ENCODE measurements around the gene MFSD12.

MFSD12 gene

GRCh38 chr19:3506384-3507340 is 50.7 kb downstream of the MFSD12 start:
- no peak for DNase-seq (ENCODE audit: low read depth)

DNA sequence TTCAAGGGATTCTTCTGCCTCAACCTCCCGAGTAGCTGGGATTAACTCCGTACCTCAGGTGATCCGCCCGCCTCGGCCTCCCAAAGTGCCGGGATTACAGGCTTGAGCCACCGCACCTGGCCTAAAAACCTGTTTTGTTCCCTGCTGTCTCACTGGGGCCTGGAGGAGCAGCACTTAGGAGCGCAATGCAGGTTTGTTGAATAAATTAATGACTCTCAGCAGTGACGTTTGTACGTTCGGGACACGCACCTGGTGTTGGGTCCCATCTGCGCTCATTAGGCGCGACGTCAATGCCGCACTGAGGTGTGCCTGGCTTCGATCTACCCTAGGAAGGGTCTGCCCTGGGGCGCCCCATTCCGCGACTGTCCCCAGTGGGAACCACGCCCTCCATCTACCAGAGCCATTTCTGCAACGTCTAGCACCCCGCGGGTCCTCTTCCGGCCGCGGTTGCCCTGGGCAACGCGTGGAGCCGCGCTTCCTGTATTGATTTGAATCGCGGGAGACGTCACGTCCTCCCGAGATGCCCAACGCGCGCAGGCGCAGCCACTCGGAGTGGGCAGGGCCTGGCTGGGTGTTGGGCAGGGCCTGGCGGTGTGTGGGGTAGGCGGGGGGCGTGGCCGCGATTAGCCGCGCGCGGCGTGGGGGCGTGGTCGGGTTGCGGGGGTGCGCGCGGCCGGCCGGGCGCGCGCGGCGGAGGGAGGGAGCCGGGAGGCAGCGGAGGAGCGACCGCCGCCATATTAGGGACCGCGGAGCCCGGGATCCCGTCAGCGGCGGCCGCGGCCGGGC is 51.6 kb downstream of the MFSD12 start, which contains the start of gene FZR1:
Gene FZR1, plus strand, starts transcription at position 714 of the 786 bp plus-strand sequence. CDS start 16,679 bp downstream, outside the sequence.
- peak; percentile 97 for DNase-seq (ENCODE audit: low read depth)

- no peak for DNase-seq (ENCODE audit: low read depth)
These were observed 52.7 kb downstream of the MFSD12 start for GRCh38 chr19:3504735-3505134.

DNA sequence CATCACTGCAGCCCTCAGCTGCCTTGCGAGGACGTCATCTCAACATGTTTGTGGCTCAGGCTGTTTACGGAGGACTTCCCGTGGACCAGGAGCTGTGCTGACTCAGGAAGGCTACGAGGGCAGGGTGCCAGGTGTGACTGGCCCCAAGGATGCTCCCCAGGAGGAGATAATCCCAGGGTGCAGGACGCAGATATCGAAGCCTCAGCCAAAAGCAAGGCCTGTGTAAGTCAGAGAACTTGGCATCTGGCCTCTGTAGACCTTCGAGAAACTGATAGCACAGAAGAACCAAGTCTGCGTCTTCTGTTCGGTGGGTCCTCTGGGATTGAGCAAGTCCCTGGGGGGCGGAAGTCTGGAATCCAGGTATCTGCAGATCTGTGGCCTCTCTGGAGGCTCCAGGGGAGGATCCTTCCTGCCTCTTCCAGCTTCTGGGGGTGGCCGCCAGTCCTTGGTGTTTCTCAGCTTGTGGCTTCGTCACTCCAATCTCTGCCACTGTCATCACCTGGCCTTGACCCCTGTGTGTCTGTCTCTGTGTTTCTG is 54.3 kb downstream of the MFSD12 start:
- no peak for DNase-seq (ENCODE audit: low read depth)

DNA sequence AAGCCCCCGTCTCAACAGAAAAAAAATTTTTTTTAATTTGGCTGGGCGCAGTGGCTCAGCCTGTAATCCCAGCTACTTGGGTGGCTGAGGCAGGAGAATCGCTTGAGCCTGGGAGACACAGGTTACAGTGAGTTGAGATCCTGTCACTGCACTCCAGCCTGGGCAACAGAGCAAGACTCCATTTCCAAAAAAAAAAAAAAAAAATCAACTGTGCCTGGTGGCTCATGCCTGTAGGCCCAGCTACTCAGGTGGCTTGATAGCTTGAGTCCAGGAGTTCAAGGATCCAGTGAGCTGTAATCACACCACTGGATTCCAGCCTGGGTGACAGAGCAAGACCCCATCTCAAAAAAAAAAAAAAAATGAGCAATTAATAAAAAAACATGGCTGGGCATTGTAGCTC is 55.6 kb downstream of the MFSD12 start:
- DNase-seq (ENCODE audit: low read depth): no peak

DNA sequence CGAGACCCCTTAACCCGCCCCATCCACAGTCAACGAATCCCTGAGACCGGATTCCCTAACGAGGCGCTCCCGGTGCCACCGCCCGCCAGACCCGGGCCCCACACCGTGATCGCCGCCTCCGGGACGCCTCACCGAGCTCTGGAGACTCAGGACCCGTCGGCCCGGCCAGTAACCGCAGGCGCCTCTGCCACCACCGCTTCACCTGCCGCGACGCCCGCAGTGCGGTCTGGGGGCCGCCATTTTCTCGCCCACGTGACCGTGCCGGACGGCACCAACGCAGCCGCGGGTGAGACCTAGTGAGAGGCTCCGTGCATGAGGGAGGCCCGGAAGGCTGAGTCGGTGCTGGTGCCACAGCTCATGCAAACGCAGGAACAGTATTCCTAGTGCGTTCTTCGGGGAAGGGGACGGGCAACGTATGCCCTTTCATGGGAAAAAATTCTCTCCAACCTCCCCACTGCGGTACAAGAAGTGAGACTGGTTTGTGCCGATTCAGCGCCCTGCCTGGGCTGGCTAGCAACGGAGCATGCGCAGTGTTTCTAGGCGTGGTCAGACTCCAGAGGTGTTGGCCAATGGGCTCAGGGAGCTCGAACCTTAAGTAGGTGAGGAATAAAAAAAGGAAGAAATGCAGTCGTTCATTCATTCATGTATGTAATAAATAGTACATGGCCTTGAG is 56.8 kb downstream of the MFSD12 start, which contains the start of gene DOHH:
Gene DOHH, minus strand, starts transcription at position 246 of the 673 bp plus-strand sequence. CDS start 3,860 bp downstream, outside the sequence.
- peak; percentile 95 for DNase-seq (ENCODE audit: low read depth)

DNA sequence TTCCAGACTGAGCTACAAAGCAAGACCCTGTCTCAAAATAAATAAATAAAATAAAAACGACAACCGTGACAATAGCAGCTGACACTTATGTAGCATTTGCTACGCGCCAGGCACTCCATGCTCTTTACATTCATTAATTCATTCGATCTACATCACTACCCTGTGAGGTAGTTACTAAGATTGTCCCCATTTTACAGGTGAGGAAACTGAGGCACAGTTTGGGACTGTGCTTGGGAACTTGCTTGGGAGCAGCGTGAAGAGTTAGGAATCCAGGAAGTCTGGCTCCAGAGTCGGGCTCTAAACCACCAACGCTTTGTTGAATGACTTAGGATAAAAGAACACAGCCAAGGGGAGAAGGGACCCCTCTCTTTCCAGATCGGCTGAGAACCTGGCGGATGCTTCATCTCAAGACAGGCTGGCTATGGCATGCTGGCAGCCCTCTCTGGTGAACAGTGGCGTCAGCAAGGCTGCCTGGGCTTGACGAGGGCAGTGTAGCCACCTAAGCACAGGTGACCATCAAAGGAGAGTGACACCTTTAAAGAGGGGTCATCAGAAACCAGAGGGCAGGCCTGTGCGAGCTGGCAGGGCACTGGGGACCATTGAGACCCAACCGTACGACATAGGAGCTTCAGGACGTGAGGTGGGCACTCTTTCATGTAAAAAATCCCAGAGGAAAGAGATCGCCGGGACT is 57.5 kb downstream of the MFSD12 start:
- no peak for DNase-seq (ENCODE audit: low read depth)

DNA sequence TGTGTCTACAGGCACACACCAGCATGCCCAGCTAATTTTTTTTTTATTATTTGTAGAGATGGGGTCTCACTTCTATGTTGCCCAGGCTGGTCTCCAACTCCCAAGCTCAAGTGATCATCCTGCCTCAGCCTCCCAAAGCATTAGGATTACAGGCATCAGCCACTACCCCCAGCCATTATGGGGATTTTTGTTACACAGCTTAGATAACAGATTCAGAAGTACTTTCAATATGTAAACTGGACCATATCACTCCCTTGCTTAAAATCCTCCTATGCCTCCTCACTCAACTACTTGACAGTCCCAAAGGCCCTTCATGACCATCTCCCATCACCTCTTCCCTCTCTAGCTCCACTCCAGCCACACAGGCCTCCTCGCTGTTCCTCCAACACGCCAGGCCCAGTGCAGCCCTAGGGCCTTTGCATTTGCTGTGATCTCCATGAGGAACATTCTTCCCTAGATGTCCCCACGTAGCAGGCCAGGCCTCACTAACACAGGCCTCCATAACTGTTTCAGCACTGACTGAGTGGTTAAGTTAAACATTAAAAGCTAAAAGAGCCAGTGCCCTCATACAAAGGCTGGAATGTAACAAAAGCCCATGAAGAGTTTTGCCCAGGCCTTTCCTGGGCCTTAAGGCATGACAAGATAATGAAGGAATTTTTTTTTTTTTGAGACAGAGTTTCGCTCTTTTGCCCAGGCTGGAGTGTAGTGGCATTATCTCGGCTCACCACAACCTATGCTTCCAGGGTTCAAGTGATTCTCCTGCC is 59.4 kb downstream of the MFSD12 start:
- DNase-seq (ENCODE audit: low read depth): no peak

GRCh38 chr19:3496392-3497273 is 60.8 kb downstream of the MFSD12 start:
- no peak for DNase-seq (ENCODE audit: low read depth)

GRCh38 chr19:3494559-3494958 is 62.8 kb downstream of the MFSD12 start:
- no peak for DNase-seq (ENCODE audit: low read depth)

All from fibroblast of the conjunctiva (primary cell).